WTC11 (cell line): ENCODE data around the gene DBR1. TPM values are rescaled to one million over a fixed set of nuclear protein-coding genes. Genes with fewer than 3 reads are reported as not detected.

Source experiments
- ATAC-seq: fragments of 200-7000 bp; cut with Tn5 transposase; 2 replicates; pipeline ENCODE4 v1.10.0; 2021; ENCODE audit warnings: mild to moderate bottlenecking, moderate library complexity
- CTCF ChIA-PET: fragments of 300-600 bp; sonication (Branson Sonifier 250); formaldehyde crosslinking; loops from one replicate; lab custom pipeline; 2021; ENCODE audit warnings: antibody characterized with exemption; lab: Charles Lee
- POLR2A ChIA-PET: fragments of 350-600 bp; sonication (Branson Sonifier 250); formaldehyde crosslinking; loops from one replicate; lab custom pipeline; 2021; ENCODE audit warnings: antibody characterized with exemption; lab: Charles Lee
- DNase-seq: peaks from one replicate; pipeline ENCODE4 v3.0.0; 2021; ENCODE audit warnings: low spot score
- H3K27ac Mint-ChIP-seq: 2 replicates; pipeline ENCODE4 v1.8.0; 2021; ENCODE audit warnings: mixed read lengths
- H3K27me3 Mint-ChIP-seq: 2 replicates; pipeline ENCODE4 v1.8.0; 2021; ENCODE audit warnings: low read depth, mild to moderate bottlenecking, moderate library complexity, mixed read lengths
- H3K36me3 Mint-ChIP-seq: 2 replicates; pipeline ENCODE4 v1.8.0; 2021; ENCODE audit warnings: mixed read lengths
- H3K4me1 Mint-ChIP-seq: 2 replicates; pipeline ENCODE4 v1.8.0; 2022; ENCODE audit warnings: mixed read lengths
- H3K4me3 Mint-ChIP-seq: 2 replicates; pipeline ENCODE4 v1.8.0; 2021; ENCODE audit warnings: mild to moderate bottlenecking, moderate library complexity, mixed read lengths
- H3K9me3 Mint-ChIP-seq: 2 replicates; pipeline ENCODE4 v1.8.0; 2021; ENCODE audit warnings: mixed read lengths
- CREB1 ChIP-seq: sonication (generic); formaldehyde crosslinking; IDR thresholded peaks from 2 replicates; pipeline ENCODE4 v1.8.0; 2023; ENCODE audit warnings: mild to moderate bottlenecking, missing genetic modification reagents
- GABPB1 ChIP-seq: sonication (generic); formaldehyde crosslinking; IDR thresholded peaks from 2 replicates; pipeline ENCODE4 v1.8.1; 2023; ENCODE audit warnings: mild to moderate bottlenecking, missing genetic modification reagents
- NFATC4 ChIP-seq: fragments of 250-450 bp; sonication (Bioruptor Pico); IDR thresholded peaks from 2 replicates; pipeline ENCODE4 v1.9.0; 2021; ENCODE audit warnings: mild to moderate bottlenecking
- NFE2L1 ChIP-seq: sonication (generic); formaldehyde crosslinking; IDR thresholded peaks from 2 replicates; pipeline ENCODE4 v1.8.1; 2023; ENCODE audit warnings: missing genetic modification reagents
- NR2C2 ChIP-seq: sonication (generic); formaldehyde crosslinking; IDR thresholded peaks from 2 replicates; pipeline ENCODE4 v1.8.0; 2022; ENCODE audit warnings: mild to moderate bottlenecking, missing genetic modification reagents
- RORB ChIP-seq: fragments of 250-450 bp; sonication (Bioruptor Pico); IDR thresholded peaks from 2 replicates; pipeline ENCODE4 v1.9.0; 2021; ENCODE audit warnings: mild to moderate bottlenecking
- TEAD4 ChIP-seq: sonication (generic); formaldehyde crosslinking; IDR thresholded peaks from 2 replicates; pipeline ENCODE4 v1.8.0; 2022; ENCODE audit warnings: mild to moderate bottlenecking, missing genetic modification reagents
- ZBTB21 ChIP-seq: sonication (generic); formaldehyde crosslinking; IDR thresholded peaks from 2 replicates; pipeline ENCODE4 v1.8.1; 2023; ENCODE audit warnings: mild to moderate bottlenecking, missing genetic modification reagents, borderline replicate concordance
- ZNF121 ChIP-seq: sonication (generic); formaldehyde crosslinking; IDR thresholded peaks from 2 replicates; pipeline ENCODE4 v1.8.0; 2023; ENCODE audit warnings: missing genetic modification reagents
- ZNF671 ChIP-seq: fragments of 250-450 bp; sonication (Bioruptor Pico); IDR thresholded peaks from 2 replicates; pipeline ENCODE4 v1.8.0; 2021; ENCODE audit warnings: mild to moderate bottlenecking
- total RNA-seq: library from RNA; stranded (reverse); gene quantifications from 3 replicates; pipeline ENCODE4 v1.2.3, GENCODE V29; 2021
- TF ChIP-seq, protein P1 (sequence below): sonication (generic); formaldehyde crosslinking; IDR thresholded peaks from 2 replicates; pipeline ENCODE4 v1.8.1; 2022; ENCODE audit warnings: low read depth, missing genetic modification reagents, borderline replicate concordance
- TF ChIP-seq, protein P2 (sequence below): sonication (generic); formaldehyde crosslinking; IDR thresholded peaks from 2 replicates; pipeline ENCODE4 v1.8.0; 2022; ENCODE audit warnings: mild to moderate bottlenecking, missing genetic modification reagents
- TF ChIP-seq, protein P3 (sequence below): sonication (generic); formaldehyde crosslinking; IDR thresholded peaks from 2 replicates; pipeline ENCODE4 v1.8.0; 2023; ENCODE audit warnings: missing genetic modification reagents, mild to moderate bottlenecking, borderline replicate concordance
- TF ChIP-seq, protein P4 (sequence below): sonication (generic); formaldehyde crosslinking; conservative IDR thresholded peaks from 2 replicates; pipeline ENCODE4 v1.8.1; 2022; ENCODE audit warnings: mild to moderate bottlenecking, missing genetic modification reagents
- TF ChIP-seq, protein P5 (sequence below): sonication (generic); formaldehyde crosslinking; IDR thresholded peaks from 2 replicates; pipeline ENCODE4 v1.8.0; 2023; ENCODE audit warnings: missing genetic modification reagents
- TF ChIP-seq, protein P6 (sequence below): sonication (generic); formaldehyde crosslinking; IDR thresholded peaks from 2 replicates; pipeline ENCODE4 v1.8.1; 2023; ENCODE audit warnings: mild to moderate bottlenecking, missing genetic modification reagents
- TF ChIP-seq, protein P7 (sequence below): sonication (generic); formaldehyde crosslinking; conservative IDR thresholded peaks from 2 replicates; pipeline ENCODE4 v1.8.1; 2023; ENCODE audit warnings: mild to moderate bottlenecking, low read depth, missing genetic modification reagents, moderate library complexity
- TF ChIP-seq, protein P8 (sequence below): fragments of 250-450 bp; sonication (Bioruptor Pico); IDR thresholded peaks from 2 replicates; pipeline ENCODE4 v1.9.0; 2021; ENCODE audit warnings: mild to moderate bottlenecking
- TF ChIP-seq, protein P9 (sequence below): sonication (generic); formaldehyde crosslinking; IDR thresholded peaks from 2 replicates; pipeline ENCODE4 v1.8.0; 2022; ENCODE audit warnings: mild to moderate bottlenecking, missing genetic modification reagents

The DBR1 gene
- total RNA-seq, 1 experiment from 2014 or later: 19.3 TPM

DNA sequence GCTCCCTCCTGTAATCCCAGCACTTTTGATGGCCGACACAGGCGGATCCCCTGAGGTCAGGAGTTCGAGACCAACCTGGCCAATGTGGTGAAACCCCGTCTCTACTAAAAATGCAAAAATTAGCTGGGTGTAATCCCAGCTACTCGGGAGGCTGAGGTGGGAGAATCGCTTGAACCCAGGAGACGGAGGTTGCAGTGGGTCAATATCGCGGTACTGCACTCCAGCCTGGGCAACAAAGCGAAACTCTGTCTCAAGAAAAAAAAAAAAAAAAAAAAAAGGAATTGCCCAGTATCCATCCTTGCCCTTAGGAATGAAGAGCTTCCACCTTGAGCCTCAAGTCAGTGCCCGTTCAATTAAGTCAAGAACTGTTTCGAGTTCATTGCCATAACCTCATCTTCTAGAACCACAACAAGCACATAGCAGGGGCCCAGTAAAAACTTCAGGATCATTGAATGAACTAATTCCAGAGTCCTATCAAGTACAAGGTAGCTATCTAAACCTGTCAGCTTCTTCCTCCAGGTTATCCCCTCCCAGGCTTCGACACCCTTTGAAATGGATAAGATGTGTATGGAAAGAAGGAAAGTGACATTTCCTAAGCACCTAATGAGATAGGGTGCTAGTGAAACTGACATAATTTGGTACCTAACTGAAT is 826 bp downstream of the DBR1 start:
- ATAC-seq (no peak), DNase-seq (no peak)
- Mint-ChIP-seq H3K27ac (peak overlapping the region; percentile 80; the same call in 1 of the 2 replicates), H3K36me3 (peaks cover 23% of the 10 kb centered on the region), H3K27me3 (peaks cover 14% of the 10 kb centered on the region), H3K4me1 (peaks cover 11% of the 10 kb centered on the region), H3K9me3 (no peaks in the 10 kb centered on the region), H3K4me3 (peak overlapping the region; percentile 91)
- no peak for TF ChIP-seq CREB1 (CRISPR knock-in tag)
- TF ChIP-seq, protein P1, sequence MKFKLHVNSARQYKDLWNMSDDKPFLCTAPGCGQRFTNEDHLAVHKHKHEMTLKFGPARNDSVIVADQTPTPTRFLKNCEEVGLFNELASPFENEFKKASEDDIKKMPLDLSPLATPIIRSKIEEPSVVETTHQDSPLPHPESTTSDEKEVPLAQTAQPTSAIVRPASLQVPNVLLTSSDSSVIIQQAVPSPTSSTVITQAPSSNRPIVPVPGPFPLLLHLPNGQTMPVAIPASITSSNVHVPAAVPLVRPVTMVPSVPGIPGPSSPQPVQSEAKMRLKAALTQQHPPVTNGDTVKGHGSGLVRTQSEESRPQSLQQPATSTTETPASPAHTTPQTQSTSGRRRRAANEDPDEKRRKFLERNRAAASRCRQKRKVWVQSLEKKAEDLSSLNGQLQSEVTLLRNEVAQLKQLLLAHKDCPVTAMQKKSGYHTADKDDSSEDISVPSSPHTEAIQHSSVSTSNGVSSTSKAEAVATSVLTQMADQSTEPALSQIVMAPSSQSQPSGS (CRISPR knock-in tag): no peak
- TF ChIP-seq, protein P2, sequence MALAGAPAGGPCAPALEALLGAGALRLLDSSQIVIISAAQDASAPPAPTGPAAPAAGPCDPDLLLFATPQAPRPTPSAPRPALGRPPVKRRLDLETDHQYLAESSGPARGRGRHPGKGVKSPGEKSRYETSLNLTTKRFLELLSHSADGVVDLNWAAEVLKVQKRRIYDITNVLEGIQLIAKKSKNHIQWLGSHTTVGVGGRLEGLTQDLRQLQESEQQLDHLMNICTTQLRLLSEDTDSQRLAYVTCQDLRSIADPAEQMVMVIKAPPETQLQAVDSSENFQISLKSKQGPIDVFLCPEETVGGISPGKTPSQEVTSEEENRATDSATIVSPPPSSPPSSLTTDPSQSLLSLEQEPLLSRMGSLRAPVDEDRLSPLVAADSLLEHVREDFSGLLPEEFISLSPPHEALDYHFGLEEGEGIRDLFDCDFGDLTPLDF: no peak
- ChIA-PET POLR2A (interaction anchor here (0.6 to 2.0 kb wide), 4 partner anchors 9 to 419 kb away, joined by 3 to 6 read pairs (median 3); partner anchors contain the start of gene ARMC8), CTCF (interaction anchor here (0.7 to 1.8 kb wide), 8 partner anchors 11 to 244 kb away, joined by 3 to 9 read pairs (median 4); partner anchors contain the start of gene DZIP1L)

DNA sequence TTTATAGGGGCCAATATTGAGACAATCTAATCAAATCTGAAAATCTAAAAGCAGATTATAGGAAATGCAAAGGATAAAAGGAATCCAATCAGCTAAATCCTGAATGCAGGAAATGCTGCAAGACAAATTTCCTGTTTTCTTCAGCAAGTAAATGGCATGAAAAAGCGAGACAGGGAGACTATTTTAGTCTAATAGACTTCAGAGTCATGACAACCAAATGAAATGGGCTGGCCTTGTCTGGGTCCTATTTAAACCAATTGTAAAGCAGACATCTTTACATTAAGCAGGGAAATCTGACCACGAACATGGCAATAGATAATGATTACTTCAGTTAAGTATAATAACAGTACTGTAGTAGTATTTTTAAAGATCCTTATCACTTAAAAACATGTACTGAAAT is 2.1 kb downstream of the DBR1 start:
- Mint-ChIP-seq H3K4me3 (peak overlapping the region; percentile 15; the same call in 1 of the 2 replicates), H3K27me3 (peaks cover 10% of the 10 kb centered on the region; the same call in 1 of the 2 replicates), H3K36me3 (peaks cover 28% of the 10 kb centered on the region), H3K27ac (no peak overlapping the region), H3K9me3 (no peaks in the 10 kb centered on the region), H3K4me1 (peaks cover 11% of the 10 kb centered on the region)
- DNase-seq (no peak), ATAC-seq (no peak)
- CTCF ChIA-PET: interaction anchor here (0.9 to 1.3 kb wide), 2 partner anchors 71 to 245 kb away, joined by 3 to 4 read pairs; no protein-coding TSS in a partner anchor
- POLR2A ChIA-PET: interaction anchor here (0.5 kb wide), 1 partner anchor 20 kb away, joined by 5 read pairs; no protein-coding TSS in a partner anchor
- no peak for TF ChIP-seq ZBTB21 (CRISPR knock-in tag)
- TF ChIP-seq TEAD4 (CRISPR knock-in tag): no peak
- TF ChIP-seq NFE2L1 (CRISPR knock-in tag): no peak
- TF ChIP-seq ZNF671: no peak
- TF ChIP-seq, protein P3, sequence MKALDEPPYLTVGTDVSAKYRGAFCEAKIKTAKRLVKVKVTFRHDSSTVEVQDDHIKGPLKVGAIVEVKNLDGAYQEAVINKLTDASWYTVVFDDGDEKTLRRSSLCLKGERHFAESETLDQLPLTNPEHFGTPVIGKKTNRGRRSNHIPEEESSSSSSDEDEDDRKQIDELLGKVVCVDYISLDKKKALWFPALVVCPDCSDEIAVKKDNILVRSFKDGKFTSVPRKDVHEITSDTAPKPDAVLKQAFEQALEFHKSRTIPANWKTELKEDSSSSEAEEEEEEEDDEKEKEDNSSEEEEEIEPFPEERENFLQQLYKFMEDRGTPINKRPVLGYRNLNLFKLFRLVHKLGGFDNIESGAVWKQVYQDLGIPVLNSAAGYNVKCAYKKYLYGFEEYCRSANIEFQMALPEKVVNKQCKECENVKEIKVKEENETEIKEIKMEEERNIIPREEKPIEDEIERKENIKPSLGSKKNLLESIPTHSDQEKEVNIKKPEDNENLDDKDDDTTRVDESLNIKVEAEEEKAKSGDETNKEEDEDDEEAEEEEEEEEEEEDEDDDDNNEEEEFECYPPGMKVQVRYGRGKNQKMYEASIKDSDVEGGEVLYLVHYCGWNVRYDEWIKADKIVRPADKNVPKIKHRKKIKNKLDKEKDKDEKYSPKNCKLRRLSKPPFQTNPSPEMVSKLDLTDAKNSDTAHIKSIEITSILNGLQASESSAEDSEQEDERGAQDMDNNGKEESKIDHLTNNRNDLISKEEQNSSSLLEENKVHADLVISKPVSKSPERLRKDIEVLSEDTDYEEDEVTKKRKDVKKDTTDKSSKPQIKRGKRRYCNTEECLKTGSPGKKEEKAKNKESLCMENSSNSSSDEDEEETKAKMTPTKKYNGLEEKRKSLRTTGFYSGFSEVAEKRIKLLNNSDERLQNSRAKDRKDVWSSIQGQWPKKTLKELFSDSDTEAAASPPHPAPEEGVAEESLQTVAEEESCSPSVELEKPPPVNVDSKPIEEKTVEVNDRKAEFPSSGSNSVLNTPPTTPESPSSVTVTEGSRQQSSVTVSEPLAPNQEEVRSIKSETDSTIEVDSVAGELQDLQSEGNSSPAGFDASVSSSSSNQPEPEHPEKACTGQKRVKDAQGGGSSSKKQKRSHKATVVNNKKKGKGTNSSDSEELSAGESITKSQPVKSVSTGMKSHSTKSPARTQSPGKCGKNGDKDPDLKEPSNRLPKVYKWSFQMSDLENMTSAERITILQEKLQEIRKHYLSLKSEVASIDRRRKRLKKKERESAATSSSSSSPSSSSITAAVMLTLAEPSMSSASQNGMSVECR: no peak
- no peak for TF ChIP-seq RORB (CRISPR knock-in tag)
- TF ChIP-seq, protein P4, sequence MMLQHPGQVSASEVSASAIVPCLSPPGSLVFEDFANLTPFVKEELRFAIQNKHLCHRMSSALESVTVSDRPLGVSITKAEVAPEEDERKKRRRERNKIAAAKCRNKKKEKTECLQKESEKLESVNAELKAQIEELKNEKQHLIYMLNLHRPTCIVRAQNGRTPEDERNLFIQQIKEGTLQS: no peak
- TF ChIP-seq, protein P5, sequence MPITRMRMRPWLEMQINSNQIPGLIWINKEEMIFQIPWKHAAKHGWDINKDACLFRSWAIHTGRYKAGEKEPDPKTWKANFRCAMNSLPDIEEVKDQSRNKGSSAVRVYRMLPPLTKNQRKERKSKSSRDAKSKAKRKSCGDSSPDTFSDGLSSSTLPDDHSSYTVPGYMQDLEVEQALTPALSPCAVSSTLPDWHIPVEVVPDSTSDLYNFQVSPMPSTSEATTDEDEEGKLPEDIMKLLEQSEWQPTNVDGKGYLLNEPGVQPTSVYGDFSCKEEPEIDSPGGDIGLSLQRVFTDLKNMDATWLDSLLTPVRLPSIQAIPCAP (CRISPR knock-in tag): no peak
- TF ChIP-seq, protein P6, sequence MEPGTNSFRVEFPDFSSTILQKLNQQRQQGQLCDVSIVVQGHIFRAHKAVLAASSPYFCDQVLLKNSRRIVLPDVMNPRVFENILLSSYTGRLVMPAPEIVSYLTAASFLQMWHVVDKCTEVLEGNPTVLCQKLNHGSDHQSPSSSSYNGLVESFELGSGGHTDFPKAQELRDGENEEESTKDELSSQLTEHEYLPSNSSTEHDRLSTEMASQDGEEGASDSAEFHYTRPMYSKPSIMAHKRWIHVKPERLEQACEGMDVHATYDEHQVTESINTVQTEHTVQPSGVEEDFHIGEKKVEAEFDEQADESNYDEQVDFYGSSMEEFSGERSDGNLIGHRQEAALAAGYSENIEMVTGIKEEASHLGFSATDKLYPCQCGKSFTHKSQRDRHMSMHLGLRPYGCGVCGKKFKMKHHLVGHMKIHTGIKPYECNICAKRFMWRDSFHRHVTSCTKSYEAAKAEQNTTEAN: no peak
- TF ChIP-seq ZNF121 (CRISPR knock-in tag): no peak
- no peak for TF ChIP-seq NFATC4 (CRISPR knock-in tag)
- TF ChIP-seq GABPB1: no peak
- TF ChIP-seq, protein P7, sequence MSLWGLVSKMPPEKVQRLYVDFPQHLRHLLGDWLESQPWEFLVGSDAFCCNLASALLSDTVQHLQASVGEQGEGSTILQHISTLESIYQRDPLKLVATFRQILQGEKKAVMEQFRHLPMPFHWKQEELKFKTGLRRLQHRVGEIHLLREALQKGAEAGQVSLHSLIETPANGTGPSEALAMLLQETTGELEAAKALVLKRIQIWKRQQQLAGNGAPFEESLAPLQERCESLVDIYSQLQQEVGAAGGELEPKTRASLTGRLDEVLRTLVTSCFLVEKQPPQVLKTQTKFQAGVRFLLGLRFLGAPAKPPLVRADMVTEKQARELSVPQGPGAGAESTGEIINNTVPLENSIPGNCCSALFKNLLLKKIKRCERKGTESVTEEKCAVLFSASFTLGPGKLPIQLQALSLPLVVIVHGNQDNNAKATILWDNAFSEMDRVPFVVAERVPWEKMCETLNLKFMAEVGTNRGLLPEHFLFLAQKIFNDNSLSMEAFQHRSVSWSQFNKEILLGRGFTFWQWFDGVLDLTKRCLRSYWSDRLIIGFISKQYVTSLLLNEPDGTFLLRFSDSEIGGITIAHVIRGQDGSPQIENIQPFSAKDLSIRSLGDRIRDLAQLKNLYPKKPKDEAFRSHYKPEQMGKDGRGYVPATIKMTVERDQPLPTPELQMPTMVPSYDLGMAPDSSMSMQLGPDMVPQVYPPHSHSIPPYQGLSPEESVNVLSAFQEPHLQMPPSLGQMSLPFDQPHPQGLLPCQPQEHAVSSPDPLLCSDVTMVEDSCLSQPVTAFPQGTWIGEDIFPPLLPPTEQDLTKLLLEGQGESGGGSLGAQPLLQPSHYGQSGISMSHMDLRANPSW: no peak
- TF ChIP-seq, protein P8, sequence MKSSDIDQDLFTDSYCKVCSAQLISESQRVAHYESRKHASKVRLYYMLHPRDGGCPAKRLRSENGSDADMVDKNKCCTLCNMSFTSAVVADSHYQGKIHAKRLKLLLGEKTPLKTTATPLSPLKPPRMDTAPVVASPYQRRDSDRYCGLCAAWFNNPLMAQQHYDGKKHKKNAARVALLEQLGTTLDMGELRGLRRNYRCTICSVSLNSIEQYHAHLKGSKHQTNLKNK (CRISPR knock-in tag): no peak
- TF ChIP-seq, protein P9, sequence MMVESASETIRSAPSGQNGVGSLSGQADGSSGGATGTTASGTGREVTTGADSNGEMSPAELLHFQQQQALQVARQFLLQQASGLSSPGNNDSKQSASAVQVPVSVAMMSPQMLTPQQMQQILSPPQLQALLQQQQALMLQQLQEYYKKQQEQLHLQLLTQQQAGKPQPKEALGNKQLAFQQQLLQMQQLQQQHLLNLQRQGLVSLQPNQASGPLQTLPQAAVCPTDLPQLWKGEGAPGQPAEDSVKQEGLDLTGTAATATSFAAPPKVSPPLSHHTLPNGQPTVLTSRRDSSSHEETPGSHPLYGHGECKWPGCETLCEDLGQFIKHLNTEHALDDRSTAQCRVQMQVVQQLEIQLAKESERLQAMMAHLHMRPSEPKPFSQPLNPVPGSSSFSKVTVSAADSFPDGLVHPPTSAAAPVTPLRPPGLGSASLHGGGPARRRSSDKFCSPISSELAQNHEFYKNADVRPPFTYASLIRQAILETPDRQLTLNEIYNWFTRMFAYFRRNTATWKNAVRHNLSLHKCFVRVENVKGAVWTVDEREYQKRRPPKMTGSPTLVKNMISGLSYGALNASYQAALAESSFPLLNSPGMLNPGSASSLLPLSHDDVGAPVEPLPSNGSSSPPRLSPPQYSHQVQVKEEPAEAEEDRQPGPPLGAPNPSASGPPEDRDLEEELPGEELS (CRISPR knock-in tag): no peak
- no peak for TF ChIP-seq NR2C2 (CRISPR knock-in tag)
